ENCODE measurements around the gene NCOA4. TPM values are rescaled to one million over a fixed set of nuclear protein-coding genes. Genes with fewer than 3 reads are reported as not detected.

NCOA4 gene
- total RNA-seq, 1 donor from 2014 or later: 187 TPM

DNA sequence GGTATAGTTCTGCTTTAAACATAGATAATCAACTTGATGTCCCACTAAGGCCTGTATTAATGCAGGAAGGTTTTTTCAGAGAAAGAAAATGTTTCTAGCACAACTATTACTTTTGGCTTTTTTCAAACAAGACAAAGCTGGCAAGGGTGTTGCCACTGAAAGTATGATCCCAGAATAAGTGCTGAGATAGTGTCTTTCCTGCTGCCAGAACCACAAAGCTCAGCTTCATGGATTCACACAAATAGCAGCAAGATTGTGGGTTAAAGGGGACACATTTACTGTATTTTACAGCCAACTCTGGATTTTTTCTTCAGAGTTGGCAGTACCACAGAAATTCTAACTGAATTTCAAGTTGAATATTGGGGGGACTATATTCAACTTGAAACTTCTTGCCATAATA, 4.3 kb downstream of the NCOA4 start:
- Histone ChIP-seq H3K9me3 (no peaks in the 10 kb centered on the region), H3K4me3 (no peak overlapping the region), H3K27ac (no peak overlapping the region), H3K36me3 (peaks cover 8% of the 10 kb centered on the region), H3K27me3 (no peaks in the 10 kb centered on the region), H3K4me1 (peaks cover 74% of the 10 kb centered on the region)
- ATAC-seq (no peak), DNase-seq (no peak)
- TF ChIP-seq, protein P1, sequence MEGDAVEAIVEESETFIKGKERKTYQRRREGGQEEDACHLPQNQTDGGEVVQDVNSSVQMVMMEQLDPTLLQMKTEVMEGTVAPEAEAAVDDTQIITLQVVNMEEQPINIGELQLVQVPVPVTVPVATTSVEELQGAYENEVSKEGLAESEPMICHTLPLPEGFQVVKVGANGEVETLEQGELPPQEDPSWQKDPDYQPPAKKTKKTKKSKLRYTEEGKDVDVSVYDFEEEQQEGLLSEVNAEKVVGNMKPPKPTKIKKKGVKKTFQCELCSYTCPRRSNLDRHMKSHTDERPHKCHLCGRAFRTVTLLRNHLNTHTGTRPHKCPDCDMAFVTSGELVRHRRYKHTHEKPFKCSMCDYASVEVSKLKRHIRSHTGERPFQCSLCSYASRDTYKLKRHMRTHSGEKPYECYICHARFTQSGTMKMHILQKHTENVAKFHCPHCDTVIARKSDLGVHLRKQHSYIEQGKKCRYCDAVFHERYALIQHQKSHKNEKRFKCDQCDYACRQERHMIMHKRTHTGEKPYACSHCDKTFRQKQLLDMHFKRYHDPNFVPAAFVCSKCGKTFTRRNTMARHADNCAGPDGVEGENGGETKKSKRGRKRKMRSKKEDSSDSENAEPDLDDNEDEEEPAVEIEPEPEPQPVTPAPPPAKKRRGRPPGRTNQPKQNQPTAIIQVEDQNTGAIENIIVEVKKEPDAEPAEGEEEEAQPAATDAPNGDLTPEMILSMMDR (IDR thresholded peaks at IDR 0.05): no peak
- intact Hi-C loops (cut with DNase I): no loop called here

DNA sequence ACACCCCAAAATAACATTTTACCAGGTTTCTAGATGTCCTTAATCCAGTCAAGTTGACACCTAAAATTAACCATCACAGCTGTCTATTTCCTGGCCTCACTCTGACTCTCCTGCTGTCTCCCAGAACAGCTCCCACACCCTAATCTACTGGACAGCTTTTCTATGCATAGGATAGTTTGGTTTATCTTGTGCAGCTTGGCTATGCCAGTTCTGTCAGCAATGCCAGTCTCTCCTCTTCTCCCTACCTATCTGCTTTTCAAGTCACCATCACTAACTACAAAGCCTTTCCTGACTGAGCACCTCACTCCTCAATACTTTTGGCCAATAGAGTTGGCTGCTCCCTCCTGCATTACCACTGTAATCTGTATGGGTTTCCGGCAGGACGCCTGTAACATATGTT, 5.0 kb downstream of the NCOA4 start:
- Histone ChIP-seq H3K4me3 (no peak overlapping the region), H3K9me3 (no peaks in the 10 kb centered on the region), H3K27me3 (no peaks in the 10 kb centered on the region), H3K4me1 (peaks cover 77% of the 10 kb centered on the region), H3K27ac (no peak overlapping the region), H3K36me3 (peaks cover 8% of the 10 kb centered on the region)
- TF ChIP-seq, protein P1 (IDR thresholded peaks at IDR 0.05): no peak
- ATAC-seq (no peak), DNase-seq (no peak)
- intact Hi-C loops (cut with DNase I): no loop called here

DNA sequence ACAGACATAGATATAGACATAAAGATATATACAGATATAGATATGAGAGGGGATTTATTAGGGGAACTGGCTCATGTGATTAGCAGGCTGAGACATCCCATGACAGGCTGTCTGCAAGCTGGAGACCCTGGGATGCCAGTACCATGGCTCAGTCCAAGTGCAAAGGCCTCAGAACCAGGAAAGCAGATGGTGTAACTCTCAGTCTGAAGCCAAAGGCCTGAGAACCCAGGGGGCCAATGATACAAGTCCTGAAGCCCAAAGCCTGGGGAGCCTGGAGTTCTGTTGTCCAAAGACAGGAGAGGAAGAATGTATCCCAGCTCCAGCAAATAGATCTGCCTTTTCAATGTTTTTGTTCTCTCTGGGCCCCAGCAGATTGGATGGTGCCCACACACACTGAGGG, 5.5 kb downstream of the NCOA4 start:
- H3K27me3 ChIP-seq: no peaks in the 10 kb centered on the region
- no peak overlapping the region for H3K27ac ChIP-seq
- H3K9me3 ChIP-seq: no peaks in the 10 kb centered on the region
- no peak overlapping the region for H3K4me3 ChIP-seq
- no peak for ATAC-seq
- H3K36me3 ChIP-seq: peaks cover 8% of the 10 kb centered on the region
- TF ChIP-seq, protein P1 (IDR thresholded peaks at IDR 0.05): no peak
- peaks cover 81% of the 10 kb centered on the region for H3K4me1 ChIP-seq
- intact Hi-C loops (cut with DNase I): no loop called here
- DNase-seq: no peak

DNA sequence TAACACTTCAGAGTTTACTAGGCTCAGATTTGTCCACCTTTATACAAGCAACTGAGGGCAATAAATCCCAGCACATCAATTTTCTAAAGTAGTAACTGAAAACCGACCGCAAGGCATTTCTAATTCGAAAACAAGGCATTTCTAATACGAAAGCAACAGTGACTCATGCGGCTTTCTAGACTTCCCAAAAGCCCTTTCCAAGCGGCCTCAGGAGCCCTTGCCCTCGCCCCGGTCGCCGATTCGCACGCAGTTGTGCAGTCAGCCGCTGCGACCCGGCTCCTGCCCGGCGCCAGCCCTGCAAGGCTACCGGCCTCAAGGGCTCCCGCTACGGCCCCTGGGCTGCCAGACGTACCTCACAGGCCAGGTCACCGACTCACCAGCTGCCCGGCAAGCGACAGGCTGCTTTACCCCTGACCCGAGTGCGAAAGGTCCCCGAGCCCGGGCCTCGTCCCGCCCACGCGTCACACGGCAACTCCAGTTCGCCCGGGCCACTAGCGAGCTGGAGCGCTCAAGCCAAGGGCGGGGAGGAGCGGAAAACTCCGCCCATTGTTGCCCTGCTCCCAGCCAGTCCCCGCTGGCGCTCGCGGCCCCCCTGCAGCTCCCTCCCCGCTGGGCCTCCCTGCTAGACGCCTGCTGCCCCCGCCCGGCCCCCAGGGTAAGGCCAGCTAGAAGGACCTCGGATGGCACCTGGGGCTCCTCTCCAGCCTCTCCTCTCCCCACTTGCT, 7.3 kb downstream of the NCOA4 start:
- peaks cover 84% of the 10 kb centered on the region for H3K4me1 ChIP-seq
- peak; percentile 98 for ATAC-seq
- H3K36me3 ChIP-seq: peaks cover 8% of the 10 kb centered on the region
- no peaks in the 10 kb centered on the region for H3K9me3 ChIP-seq
- H3K4me3 ChIP-seq: peak overlapping the region; percentile 66
- no peaks in the 10 kb centered on the region for H3K27me3 ChIP-seq
- TF ChIP-seq, protein P1 (IDR thresholded peaks at IDR 0.05): peak; percentile 42
- DNase-seq: peak; percentile 99
- peak overlapping the region; percentile 89 for H3K27ac ChIP-seq
- intact Hi-C loops (cut with DNase I): no loop called here

DNA sequence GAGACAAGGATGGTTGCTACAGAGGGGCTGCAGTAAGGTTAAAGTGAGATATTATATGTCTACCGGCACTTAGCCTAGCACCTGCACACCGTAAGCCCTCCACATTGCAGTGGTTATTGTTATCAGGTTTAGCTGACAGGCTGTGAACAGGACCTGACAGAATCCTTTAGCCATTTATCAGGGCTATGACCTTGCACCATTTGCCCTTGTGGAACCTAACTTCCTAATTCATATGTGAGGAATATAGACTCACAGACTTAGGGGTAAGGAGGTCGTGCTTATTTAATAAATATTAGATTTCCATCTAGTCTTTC, 10.1 kb downstream of the NCOA4 start:
- H3K4me1 ChIP-seq: peaks cover 67% of the 10 kb centered on the region
- DNase-seq: no peak
- intact Hi-C loops (cut with DNase I): no loop called here
- peaks cover 18% of the 10 kb centered on the region for H3K36me3 ChIP-seq
- H3K4me3 ChIP-seq: peak overlapping the region; percentile 66
- TF ChIP-seq, protein P1 (IDR thresholded peaks at IDR 0.05): no peak
- ATAC-seq: no peak
- no peaks in the 10 kb centered on the region for H3K9me3 ChIP-seq
- H3K27ac ChIP-seq: peak overlapping the region; percentile 69
- no peaks in the 10 kb centered on the region for H3K27me3 ChIP-seq

Data from upper lobe of right lung (tissue), 1 donor.